Left renal cortex interstitium (tissue), 4 donors: ENCODE measurements around the gene SCGB2A2. TPM values are rescaled to one million over a fixed set of nuclear protein-coding genes. Genes with fewer than 3 reads are reported as not detected.
A peak's percentile ranks its signal among the peaks of the same experiment; 100 is the strongest.

Experiments used
- DNase-seq, 4 donors: peaks; one replicate each; pipeline ENCODE4 v3.0.0-alpha.2; 2013; ENCODE audit warnings: low read depth in 4 of 4, low spot score in 2 of 4, missing footprints in 1 of 4
- polyA plus RNA-seq, 4 donors: library from polyadenylated mRNA; unstranded; fragments of 120-200 nt; gene quantifications; one replicate each; pipeline ENCODE4 v1.2.1, GENCODE V29; 2013; ENCODE audit not compliant: insufficient read length in 4 of 4

Gene SCGB2A2
- polyA plus RNA-seq, 4 donors, result not detected

DNA sequence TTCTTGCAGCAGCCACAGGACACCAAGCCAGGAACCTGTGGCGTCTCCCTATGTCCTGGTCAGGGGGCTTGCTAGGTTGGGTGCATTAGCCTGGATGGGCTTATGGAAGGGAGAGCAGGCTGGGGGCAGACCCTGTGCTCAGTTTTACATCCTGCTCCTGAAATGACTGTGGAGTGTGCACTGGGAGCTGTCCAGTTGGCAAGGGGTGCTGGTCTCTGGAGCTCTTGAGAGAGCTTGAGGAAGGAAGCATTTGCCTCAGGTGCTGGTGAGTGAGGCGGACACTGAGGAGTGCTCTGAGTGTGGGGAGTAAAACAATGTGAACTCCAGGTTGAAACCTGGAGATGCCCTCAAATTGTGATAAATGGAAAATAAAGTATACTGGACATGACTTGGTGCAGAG is 25.5 kb downstream of the SCGB2A2 start:
- DNase-seq, result peak; percentile 15 to 56 (median 20)

DNA sequence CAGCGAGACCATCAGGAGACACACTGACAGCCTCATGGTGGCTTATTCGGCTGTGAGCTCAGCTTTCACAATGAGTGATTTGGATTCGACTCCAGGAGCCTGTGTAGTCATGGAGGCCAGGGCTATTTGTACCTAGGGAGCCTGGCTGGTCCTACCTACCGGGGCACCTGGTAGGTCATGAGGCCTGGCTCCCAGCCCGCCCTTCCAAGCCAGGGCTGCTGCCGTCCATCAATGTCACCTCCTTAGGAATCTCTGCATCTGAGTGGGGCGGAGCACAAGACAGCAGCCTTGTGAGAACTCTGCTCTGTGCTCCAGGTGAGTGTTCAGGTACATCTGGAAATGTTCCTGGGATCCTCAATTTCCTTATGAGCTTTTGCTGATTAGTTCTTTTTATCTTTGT is 29.0 kb downstream of the SCGB2A2 start, which contains the start of gene SCGB1D4:
TSS of gene SCGB1D4 (minus strand) at position 101 of the 400 bp plus-strand sequence. CDS start at position 36, 65 bp downstream.
- no peak for DNase-seq

DNA sequence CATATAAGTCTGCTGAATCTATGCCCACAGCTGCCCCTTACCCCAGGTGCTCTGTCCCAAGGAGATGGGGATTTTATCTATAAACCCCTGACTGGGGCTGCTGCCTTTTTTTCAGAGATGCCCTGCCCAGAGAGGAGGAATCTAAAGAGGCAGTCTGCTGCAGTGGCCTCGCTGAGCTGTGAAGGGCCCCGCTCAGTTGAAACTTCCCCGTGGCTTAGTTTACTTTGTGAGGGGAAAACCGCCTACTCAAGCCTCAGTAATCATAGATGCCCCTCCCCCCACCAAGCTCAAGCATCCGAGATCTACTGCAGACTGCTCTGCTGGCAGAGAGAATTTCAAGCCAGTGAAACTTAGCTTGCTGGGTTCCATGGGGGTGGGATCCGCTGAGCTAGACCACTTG is 36.3 kb downstream of the SCGB2A2 start:
- no peak for DNase-seq

DNA sequence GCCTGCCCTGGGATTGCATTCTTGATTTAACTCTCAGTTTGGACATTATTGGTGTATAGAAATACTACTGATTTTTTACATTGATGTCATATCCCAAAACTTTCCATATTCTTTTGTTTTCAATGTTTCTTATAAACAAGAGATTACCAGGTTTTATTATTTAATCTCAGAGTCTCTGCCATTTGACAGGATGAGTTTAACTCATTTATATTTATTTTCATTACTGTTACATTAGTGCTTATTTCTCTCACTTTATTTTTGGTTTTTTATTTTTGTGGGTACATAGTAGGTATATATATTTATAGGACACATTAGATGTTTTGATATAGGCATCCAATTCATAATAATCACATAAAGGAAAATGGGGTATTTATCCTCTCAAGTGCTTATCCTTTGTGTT is 38.0 kb downstream of the SCGB2A2 start:
- no peak for DNase-seq

DNA sequence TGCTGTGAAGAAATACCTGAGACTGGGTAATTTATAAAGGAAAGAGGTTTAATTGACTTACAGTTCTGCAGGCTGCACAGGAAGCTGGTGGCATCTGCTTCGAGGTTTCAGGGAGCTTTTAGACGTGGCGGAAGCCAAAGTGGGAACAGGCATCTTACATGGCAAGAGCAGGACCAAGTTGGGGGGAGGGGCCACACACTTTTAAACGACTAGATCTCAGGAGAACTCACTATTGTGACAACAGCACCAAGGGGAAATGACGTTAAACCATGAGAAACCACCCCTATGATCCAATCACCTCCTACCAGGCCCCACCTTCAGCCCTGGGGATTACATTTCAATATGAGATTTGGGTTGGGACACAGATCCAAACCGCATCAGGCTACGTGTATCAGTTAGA is 40.0 kb downstream of the SCGB2A2 start:
- no peak for DNase-seq

DNA sequence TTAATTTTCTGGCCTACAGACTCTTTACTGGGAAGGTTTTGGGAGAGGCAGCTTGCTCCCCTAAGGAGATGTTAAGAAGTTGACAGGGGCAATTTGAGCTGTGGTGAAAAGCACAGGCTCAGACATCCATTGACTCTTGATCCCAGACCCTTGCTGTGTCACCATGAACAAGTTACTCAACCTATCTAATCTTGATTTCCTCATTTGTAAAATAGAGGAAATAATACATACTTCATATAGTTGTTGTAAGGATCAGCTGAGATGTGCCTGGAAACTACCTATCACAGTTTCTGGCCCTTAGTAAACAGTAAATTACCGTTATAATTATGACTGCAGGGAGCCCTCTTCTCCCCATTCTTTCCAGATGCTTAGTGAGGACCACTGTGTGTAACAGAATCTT is 45.5 kb downstream of the SCGB2A2 start:
- no peak for DNase-seq

DNA sequence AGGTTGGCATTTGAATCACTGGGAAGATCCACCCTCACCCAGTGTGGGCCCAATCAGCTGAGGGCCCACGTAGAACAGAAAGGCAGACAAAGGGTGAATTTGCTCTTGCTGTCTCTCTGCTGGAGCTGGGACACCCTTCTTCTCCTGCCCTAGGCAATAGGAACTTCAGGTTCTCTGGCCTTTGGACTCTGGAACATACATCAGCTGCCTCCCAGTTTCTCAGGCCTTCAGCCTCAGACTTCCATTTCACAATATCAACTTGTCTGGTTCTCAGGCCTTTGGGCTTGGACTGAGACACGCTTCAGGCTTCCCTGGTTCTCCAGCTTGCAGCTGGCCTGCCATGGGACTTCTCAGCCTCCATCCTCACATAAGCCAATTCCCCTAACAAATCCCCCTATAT is 52.6 kb downstream of the SCGB2A2 start:
- DNase-seq, result no peak

Other genes with a start within 250 kb of the SCGB2A2 start
- gene INCENP, start 146.1 kb upstream of the SCGB2A2 start, polyA plus RNA-seq, result 10 to 100 TPM; 31.6 to 42.7 (median 39.0) TPM
- gene SCGB1D1, start 79.9 kb upstream of the SCGB2A2 start, polyA plus RNA-seq, result not detected
- under 1 TPM in 2 of 4 donors, not detected in 2; 0.30 to 0.71 TPM for gene SCGB2A1, start 61.5 kb upstream of the SCGB2A2 start, polyA plus RNA-seq
- 1 to 10 TPM; 1.1 to 2.3 (median 1.4) TPM for gene SCGB1D2, start 27.9 kb upstream of the SCGB2A2 start, polyA plus RNA-seq
- gene SCGB1D4, start 28.9 kb downstream of the SCGB2A2 start, polyA plus RNA-seq, result not detected
- 10 to 100 TPM; 43.2 to 74.6 (median 55.0) TPM for gene ASRGL1, start 67.3 kb downstream of the SCGB2A2 start, polyA plus RNA-seq
- gene SCGB1A1, start 148.9 kb downstream of the SCGB2A2 start, polyA plus RNA-seq, result not detected